Esophagus squamous epithelium (tissue), 4 donors: ENCODE measurements around the gene NARS2.

Source experiments
- POLR2A ChIP-seq, 4 donors: fragments of 450-650 bp; IDR thresholded peaks; one replicate each; pipeline ENCODE4 v1.6.1; 2017; ENCODE audit warnings: antibody characterized with exemption in 4 of 4, mild to moderate bottlenecking in 4 of 4, moderate library complexity in 3 of 4
- TF ChIP-seq, protein P1 (sequence below), 6 experiments: fragments of 450-650 bp in 4 of 6; fragments of 200-600 bp in 2 of 6; sonication (generic) in 2 of 6; IDR thresholded peaks; one replicate each; pipeline ENCODE4 v1.5.1; 2016 to 2019; ENCODE audit warnings: antibody characterized with exemption in 6 of 6, mild to moderate bottlenecking in 4 of 6, moderate library complexity in 4 of 6

DNA sequence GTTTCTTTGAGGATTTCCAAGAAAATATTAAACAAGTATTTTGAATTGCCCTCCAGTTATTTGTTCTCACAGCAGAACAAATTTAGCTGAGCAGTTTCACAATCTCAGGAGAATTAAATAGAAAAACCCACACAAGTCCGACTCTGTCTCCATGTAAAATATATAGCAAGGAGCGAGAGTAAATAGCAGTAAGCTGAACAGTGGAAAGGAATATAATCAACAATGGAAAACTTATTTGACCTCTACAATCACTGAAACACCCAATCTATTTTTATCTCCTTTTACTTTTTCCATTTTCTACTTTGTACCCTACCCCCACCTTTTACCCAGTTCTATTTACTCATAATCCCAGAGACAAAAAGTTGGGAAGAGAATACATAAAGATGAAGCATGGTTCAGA, 34.4 kb downstream of the NARS2 start:
- TF ChIP-seq, protein P1, sequence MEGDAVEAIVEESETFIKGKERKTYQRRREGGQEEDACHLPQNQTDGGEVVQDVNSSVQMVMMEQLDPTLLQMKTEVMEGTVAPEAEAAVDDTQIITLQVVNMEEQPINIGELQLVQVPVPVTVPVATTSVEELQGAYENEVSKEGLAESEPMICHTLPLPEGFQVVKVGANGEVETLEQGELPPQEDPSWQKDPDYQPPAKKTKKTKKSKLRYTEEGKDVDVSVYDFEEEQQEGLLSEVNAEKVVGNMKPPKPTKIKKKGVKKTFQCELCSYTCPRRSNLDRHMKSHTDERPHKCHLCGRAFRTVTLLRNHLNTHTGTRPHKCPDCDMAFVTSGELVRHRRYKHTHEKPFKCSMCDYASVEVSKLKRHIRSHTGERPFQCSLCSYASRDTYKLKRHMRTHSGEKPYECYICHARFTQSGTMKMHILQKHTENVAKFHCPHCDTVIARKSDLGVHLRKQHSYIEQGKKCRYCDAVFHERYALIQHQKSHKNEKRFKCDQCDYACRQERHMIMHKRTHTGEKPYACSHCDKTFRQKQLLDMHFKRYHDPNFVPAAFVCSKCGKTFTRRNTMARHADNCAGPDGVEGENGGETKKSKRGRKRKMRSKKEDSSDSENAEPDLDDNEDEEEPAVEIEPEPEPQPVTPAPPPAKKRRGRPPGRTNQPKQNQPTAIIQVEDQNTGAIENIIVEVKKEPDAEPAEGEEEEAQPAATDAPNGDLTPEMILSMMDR (IDR thresholded peaks at IDR 0.05): no peak
- TF ChIP-seq POLR2A (IDR thresholded peaks at IDR 0.05): no peak
